C4-2B (cell line): Measurements from ENCODE around the gene RTP5.

Source experiments
- CTCF ChIP-seq: fragments of 450-650 bp; conservative IDR thresholded peaks from 2 replicates; pipeline ENCODE4 v1.5.1; 2017; ENCODE audit warnings: mild to moderate bottlenecking
- ZFX ChIP-seq: fragments of 450-650 bp; IDR thresholded peaks from 2 replicates; pipeline ENCODE4 v1.6.1; 2017

GRCh38 chr2:241850544-241851324, 18.8 kb upstream of the RTP5 start:
- no peak for TF ChIP-seq CTCF
- no peak for TF ChIP-seq ZFX
